ENCODE measurements around the gene ENAM. TPM values are rescaled to one million over a fixed set of nuclear protein-coding genes. Genes with fewer than 3 reads are reported as not detected.
A peak's percentile ranks its signal among the peaks of the same experiment; 100 is the strongest.

ENAM gene
- total and polyA plus RNA-seq, 9 of the 15 experiments (the other 6 are each of a cell fraction or from before 2014, with no cell fraction given) = 0.04 to 0.09 (median 0.04) TPM; not detected in 6

DNA sequence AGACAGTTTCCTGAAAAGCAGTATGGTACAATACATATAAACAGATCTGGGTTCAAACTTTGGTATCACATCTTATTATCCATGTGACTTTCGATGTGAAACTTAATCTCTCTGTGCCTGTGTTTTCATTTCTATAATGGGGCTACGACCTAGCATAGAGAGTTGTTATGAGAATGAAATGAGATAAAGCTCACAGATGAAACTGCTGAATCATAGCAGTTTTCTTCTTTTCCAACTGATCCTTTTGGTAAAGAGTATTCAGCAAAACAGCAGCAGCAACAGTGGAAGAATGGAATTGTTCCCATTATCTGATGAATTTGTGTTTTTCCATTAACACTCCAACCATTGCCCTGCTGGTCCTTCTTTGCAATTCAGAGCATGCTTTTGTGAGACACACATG, 20.2 kb upstream of the ENAM start (continued):
- TF ChIP-seq, protein P1, sequence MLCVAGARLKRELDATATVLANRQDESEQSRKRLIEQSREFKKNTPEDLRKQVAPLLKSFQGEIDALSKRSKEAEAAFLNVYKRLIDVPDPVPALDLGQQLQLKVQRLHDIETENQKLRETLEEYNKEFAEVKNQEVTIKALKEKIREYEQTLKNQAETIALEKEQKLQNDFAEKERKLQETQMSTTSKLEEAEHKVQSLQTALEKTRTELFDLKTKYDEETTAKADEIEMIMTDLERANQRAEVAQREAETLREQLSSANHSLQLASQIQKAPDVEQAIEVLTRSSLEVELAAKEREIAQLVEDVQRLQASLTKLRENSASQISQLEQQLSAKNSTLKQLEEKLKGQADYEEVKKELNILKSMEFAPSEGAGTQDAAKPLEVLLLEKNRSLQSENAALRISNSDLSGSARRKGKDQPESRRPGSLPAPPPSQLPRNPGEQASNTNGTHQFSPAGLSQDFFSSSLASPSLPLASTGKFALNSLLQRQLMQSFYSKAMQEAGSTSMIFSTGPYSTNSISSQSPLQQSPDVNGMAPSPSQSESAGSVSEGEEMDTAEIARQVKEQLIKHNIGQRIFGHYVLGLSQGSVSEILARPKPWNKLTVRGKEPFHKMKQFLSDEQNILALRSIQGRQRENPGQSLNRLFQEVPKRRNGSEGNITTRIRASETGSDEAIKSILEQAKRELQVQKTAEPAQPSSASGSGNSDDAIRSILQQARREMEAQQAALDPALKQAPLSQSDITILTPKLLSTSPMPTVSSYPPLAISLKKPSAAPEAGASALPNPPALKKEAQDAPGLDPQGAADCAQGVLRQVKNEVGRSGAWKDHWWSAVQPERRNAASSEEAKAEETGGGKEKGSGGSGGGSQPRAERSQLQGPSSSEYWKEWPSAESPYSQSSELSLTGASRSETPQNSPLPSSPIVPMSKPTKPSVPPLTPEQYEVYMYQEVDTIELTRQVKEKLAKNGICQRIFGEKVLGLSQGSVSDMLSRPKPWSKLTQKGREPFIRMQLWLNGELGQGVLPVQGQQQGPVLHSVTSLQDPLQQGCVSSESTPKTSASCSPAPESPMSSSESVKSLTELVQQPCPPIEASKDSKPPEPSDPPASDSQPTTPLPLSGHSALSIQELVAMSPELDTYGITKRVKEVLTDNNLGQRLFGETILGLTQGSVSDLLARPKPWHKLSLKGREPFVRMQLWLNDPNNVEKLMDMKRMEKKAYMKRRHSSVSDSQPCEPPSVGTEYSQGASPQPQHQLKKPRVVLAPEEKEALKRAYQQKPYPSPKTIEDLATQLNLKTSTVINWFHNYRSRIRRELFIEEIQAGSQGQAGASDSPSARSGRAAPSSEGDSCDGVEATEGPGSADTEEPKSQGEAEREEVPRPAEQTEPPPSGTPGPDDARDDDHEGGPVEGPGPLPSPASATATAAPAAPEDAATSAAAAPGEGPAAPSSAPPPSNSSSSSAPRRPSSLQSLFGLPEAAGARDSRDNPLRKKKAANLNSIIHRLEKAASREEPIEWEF (CRISPR knock-in tag; IDR thresholded peaks at IDR 0.05) = no peak
- TF ChIP-seq FOXJ3 (CRISPR knock-in tag; IDR thresholded peaks at IDR 0.05) (no peak), ZNF174 (CRISPR knock-in tag; IDR thresholded peaks at IDR 0.05) (no peak), MAFG (tag; conservative IDR thresholded peaks at IDR 0.05) (peak; percentile 93), YY1 (IDR thresholded peaks at IDR 0.05; ENCODE audit: borderline replicate concordance in 1 of 3, control insufficient read depth in 1 of 3, extremely low read depth in 1 of 3, insufficient read depth in 3 of 3, insufficient read length in 1 of 3, insufficient replicate concordance in 2 of 3, low read depth in 1 of 3, low read length in 2 of 3) (no peak), ZNF316 (IDR thresholded peaks at IDR 0.05) (peak; percentile 89), MAFK (IDR thresholded peaks at IDR 0.05; ENCODE audit: low read length) (peak; percentile 57), ZNF384 (IDR thresholded peaks at IDR 0.05; ENCODE audit: low read depth, low read length) (no peak), TEAD2 (tag; IDR thresholded peaks at IDR 0.05) (no peak), NFE2L1 (tag; IDR thresholded peaks at IDR 0.05; ENCODE audit: borderline replicate concordance, low read depth) (peak; percentile 53; the same call in 1 of the 2 replicates), GTF2A2 (tag; IDR thresholded peaks at IDR 0.05) (no peak), SMARCA4 (IDR thresholded peaks at IDR 0.05) (peak; percentile 16; the same call in 1 of the 2 replicates), ZBTB8A (IDR thresholded peaks at IDR 0.05; ENCODE audit: partially characterized antibody) (no peak), CCNT2 (IDR thresholded peaks at IDR 0.05; ENCODE audit: borderline replicate concordance, extremely low read depth, insufficient read length, low read depth, low read length) (no peak), C11orf30 (IDR thresholded peaks at IDR 0.05; ENCODE audit: low read depth) (peak; percentile 85), XRCC3 (IDR thresholded peaks at IDR 0.05) (no peak), MAFF (IDR thresholded peaks at IDR 0.05; ENCODE audit: low read length) (peak; percentile 68; the same call in 1 of the 2 replicates), ZNF398 (CRISPR knock-in tag; IDR thresholded peaks at IDR 0.05) (no peak)
- TF ChIP-seq, protein P2, sequence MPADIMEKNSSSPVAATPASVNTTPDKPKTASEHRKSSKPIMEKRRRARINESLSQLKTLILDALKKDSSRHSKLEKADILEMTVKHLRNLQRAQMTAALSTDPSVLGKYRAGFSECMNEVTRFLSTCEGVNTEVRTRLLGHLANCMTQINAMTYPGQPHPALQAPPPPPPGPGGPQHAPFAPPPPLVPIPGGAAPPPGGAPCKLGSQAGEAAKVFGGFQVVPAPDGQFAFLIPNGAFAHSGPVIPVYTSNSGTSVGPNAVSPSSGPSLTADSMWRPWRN (IDR thresholded peaks at IDR 0.05; ENCODE audit: low read depth) = no peak

Data from K562 (cell line).